Ishikawa (cell line): Measurements from ENCODE around the gene MALRD1.

Experiments
- CEBPB ChIP-seq: IDR thresholded peaks from 2 replicates; pipeline ENCODE4 v1.6.1; 2012
- CREB1 ChIP-seq: IDR thresholded peaks from 2 replicates; pipeline ENCODE4 v1.6.1; 2012; ENCODE audit warnings: low read depth
- EGR1 ChIP-seq: IDR thresholded peaks from 2 replicates; pipeline ENCODE4 v1.6.1; 2012
- EP300 ChIP-seq: IDR thresholded peaks from 2 replicates; pipeline ENCODE4 v1.6.1; 2012; ENCODE audit warnings: borderline replicate concordance
- FOXM1 ChIP-seq: IDR thresholded peaks from 2 replicates; pipeline ENCODE4 v1.6.1; 2012; ENCODE audit warnings: low read depth, borderline replicate concordance
- MAX ChIP-seq: IDR thresholded peaks from 2 replicates; pipeline ENCODE4 v1.6.1; 2012
- NFIC ChIP-seq: IDR thresholded peaks from 2 replicates; pipeline ENCODE4 v1.6.1; 2012
- RAD21 ChIP-seq: IDR thresholded peaks from 2 replicates; pipeline ENCODE4 v1.6.1; 2012; ENCODE audit warnings: low read depth
- REST ChIP-seq: IDR thresholded peaks from 2 replicates; pipeline ENCODE4 v1.6.1; 2012; ENCODE audit warnings: low read depth, mild to moderate bottlenecking
- TAF1 ChIP-seq: IDR thresholded peaks from 2 replicates; pipeline ENCODE4 v1.6.1; 2012; ENCODE audit warnings: low read depth, mild to moderate bottlenecking
- TCF12 ChIP-seq: IDR thresholded peaks from 2 replicates; pipeline ENCODE4 v1.6.1; 2012; ENCODE audit warnings: low read depth
- TEAD4 ChIP-seq: IDR thresholded peaks from 2 replicates; pipeline ENCODE4 v1.6.1; 2012
- USF1 ChIP-seq: IDR thresholded peaks from 2 replicates; pipeline ENCODE4 v1.6.1; 2012
- YY1 ChIP-seq: IDR thresholded peaks from 2 replicates; pipeline ENCODE4 v1.6.1; 2012; ENCODE audit warnings: low read depth
- ZBTB7A ChIP-seq: IDR thresholded peaks from 2 replicates; pipeline ENCODE4 v1.6.1; 2012; ENCODE audit warnings: low read depth

MALRD1 gene

GRCh38 chr10:19048891-19049290 lies 290 bp downstream of the MALRD1 start:
- TF ChIP-seq EP300 (no peak), EGR1 (no peak), YY1 (no peak), MAX (no peak), FOXM1 (no peak), RAD21 (no peak), TEAD4 (no peak), TAF1 (no peak), TCF12 (no peak), USF1 (no peak), NFIC (no peak), CREB1 (no peak), CEBPB (no peak), ZBTB7A (no peak), REST (no peak)

- TF ChIP-seq ZBTB7A, result no peak
- TF ChIP-seq REST, result no peak
- TF ChIP-seq YY1, result no peak
- TF ChIP-seq RAD21, result no peak
- TF ChIP-seq FOXM1, result no peak
- TF ChIP-seq MAX, result no peak
- TF ChIP-seq TEAD4, result no peak
Observed at GRCh38 chr10:19049567-19049966, 966 bp downstream of the MALRD1 start.

- TF ChIP-seq USF1 (no peak), CREB1 (no peak), YY1 (no peak), FOXM1 (no peak), CEBPB (no peak), RAD21 (no peak), NFIC (no peak)
Observed at GRCh38 chr10:19054289-19054835, 5.8 kb downstream of the MALRD1 start.

- TF ChIP-seq EGR1 (no peak), CEBPB (no peak), NFIC (no peak), YY1 (no peak), ZBTB7A (no peak), TCF12 (no peak), FOXM1 (no peak), TEAD4 (no peak), REST (no peak), EP300 (no peak), RAD21 (no peak), USF1 (no peak), TAF1 (no peak), MAX (no peak), CREB1 (no peak)
Observed at GRCh38 chr10:19058046-19058445, 9.4 kb downstream of the MALRD1 start.
